Inferior parietal cortex (tissue), 1 donor: ENCODE data around the gene RGS9.
"Not testable (repeated sequence)": the region's sequence is repeated elsewhere in the genome, so short reads cannot be mapped to it uniquely, and the experiment has no call there.

ENCODE experiments used
- DNase-seq: peaks from one replicate; pipeline ENCODE4 v3.0.0-alpha.2; 2016; ENCODE audit errors: extremely low spot score

RGS9 gene

DNA sequence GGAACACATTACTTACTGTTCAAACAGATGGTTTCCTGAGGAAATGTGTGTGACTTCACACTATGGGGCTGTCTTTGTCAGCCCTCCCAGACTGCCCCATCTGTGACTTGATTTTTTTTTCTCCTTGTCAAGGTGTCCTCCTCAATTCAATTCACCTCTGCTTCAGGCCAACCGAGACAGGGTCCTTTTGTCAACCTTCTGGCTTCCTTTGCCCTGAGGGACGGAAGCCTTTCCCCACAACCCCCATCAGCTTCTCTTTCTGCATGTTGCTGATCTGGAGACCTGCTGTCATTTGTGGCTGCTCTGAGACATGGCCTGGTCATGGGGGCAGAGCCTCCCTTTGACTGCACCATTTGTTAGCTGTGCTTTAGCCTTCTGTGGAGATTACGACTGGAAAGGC lies 21.3 kb upstream of the RGS9 start:
- no peak for DNase-seq

DNA sequence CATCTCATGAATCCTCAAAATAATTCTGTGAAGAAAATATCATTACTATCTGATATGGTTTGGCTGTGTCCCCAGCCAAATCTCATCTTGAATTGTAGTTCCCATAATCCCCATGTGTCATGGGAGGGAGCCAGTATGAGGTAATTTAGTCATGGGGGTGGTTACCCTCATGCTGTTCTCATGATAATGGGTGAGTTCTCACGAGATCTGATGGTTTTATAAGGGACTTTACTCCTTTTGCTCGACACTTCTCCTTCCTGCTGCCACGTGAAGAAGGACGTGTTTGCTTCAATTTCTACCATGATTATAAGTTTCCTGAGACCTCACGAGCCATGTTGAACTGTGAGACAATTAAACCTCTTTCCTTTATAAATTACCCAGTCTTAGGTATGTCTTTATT lies 20.7 kb upstream of the RGS9 start:
- not testable (repeated sequence) for DNase-seq

DNA sequence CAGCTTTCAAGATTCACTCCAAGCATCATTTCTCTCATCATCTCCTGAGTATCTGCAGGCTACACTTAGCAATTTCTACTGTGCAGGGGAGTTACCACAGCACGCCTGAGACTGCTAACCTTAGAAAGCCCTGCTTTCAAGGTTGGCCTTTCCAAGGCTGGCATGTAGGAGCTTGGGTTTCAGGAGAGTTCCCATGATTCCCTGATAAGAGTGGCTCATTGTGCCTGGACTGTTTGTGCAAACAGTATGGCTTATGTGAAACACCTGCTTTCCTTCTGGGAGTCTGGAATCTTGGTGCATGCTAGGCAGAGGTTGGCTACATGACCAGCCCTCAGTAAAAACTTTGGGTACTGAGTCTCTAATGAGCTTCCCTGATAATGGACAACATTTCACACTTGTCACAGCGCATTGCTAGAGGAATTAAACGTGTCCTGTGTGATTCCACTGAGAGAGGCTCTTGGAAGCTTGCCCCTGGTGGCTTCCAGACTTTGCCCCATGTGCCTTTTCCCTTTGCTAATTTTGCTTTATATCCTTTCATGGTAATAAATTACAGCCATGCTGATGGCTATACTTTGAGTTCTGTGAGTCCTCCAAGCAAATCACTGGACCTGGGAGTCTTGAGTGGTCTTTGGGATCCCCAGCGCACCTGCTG lies 19.7 kb upstream of the RGS9 start:
- DNase-seq, result no peak

GRCh38 chr17:65121368-65121767 lies 15.8 kb upstream of the RGS9 start:
- DNase-seq, result no peak

GRCh38 chr17:65121916-65122806 lies 15.0 kb upstream of the RGS9 start:
- DNase-seq, result no peak

- peak; percentile 89 for DNase-seq
These were observed 14.1 kb upstream of the RGS9 start for GRCh38 chr17:65122836-65123756.

GRCh38 chr17:65123757-65124675 lies 13.2 kb upstream of the RGS9 start:
- DNase-seq, result no peak

- no peak for DNase-seq
These were observed 6.3 kb upstream of the RGS9 start for GRCh38 chr17:65130832-65131231.

DNA sequence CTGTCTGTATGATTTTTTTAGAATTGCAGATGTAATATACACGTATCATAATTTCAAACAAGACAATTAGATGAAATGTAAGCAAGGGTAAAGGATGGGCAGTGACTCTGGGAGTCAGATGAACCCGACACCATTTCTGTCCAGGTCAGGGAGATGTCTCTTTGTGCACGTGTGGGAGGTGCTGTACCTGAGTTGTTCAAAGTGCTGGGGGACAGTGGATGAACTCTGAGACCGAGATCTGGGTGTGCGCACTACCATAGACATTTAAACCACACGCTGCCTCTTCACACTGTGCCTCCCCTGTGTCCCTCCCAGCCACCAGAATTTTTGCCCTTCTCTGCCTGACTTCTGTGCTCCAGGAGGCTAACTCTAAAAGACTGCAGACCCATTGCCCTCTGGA lies 5.9 kb upstream of the RGS9 start:
- DNase-seq, result no peak

GRCh38 chr17:65131946-65132345 lies 5.2 kb upstream of the RGS9 start:
- DNase-seq, result no peak

GRCh38 chr17:65134035-65134434 lies 3.1 kb upstream of the RGS9 start:
- no peak for DNase-seq

GRCh38 chr17:65139101-65139764 lies 2.1 kb downstream of the RGS9 start:
- no peak for DNase-seq

DNA sequence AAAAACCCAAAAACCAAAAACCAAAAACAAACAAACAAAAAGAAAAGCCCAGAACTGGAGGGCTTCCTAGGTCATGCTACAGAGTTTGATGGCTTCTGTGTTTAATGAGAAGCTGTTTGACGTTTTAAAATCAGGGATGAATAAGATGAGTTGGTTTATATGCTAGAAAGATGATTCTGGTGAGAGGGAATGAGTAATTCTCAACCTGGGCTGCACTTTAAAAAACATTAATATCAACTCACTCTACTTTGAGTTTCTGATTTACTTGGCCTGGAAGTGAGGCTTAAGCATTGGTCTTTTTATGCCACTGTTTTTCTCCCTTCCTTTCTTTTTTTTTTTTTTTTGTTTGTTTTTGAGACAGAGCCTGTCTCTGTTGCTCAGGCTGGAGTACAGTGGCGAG lies 5.1 kb downstream of the RGS9 start:
- no peak for DNase-seq

DNA sequence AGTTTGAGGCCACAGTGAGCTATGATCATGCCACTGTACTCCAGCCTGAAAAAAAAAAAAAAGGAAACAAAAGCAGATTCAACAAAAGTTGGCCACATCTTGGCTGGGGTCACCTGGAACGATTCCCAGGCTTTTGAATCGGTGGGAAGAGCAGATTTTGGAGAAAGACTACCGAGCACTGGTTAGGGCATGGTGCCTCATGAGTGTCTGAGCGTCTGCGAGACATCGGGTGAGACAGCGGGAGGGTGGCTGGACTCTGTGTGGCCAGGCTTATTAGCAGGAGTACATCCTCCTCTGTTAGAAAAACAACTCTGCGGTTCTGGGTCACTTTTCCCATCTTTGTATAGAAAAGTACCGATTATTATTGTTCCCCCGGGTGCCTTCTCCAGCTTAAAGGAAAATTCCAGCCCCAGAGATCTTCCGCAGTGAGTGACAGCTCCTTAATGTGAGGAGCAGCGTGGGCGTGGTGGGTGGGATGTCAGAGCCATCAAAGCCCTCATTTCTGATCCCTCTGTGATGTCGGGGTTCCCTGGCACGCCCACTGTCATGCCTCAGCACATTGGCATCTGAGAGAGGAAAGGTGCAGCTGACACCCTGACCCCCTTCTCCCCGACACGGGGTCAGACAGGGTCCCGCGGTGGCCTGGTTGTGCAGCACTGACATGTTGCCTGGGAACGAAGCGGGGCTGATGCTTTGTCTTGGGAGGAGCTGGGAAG lies 6.9 kb downstream of the RGS9 start:
- DNase-seq, result no peak

GRCh38 chr17:65145743-65146142 lies 8.6 kb downstream of the RGS9 start:
- DNase-seq, result no peak

GRCh38 chr17:65147955-65148354 lies 10.8 kb downstream of the RGS9 start:
- DNase-seq, result no peak

GRCh38 chr17:65154770-65155589 lies 17.8 kb downstream of the RGS9 start:
- DNase-seq, result no peak

GRCh38 chr17:65155622-65156021 lies 18.5 kb downstream of the RGS9 start:
- DNase-seq, result no peak
